Vagina (tissue), 2 donors: Measurements from ENCODE around the gene WDR4.
"Not testable (repeated sequence)": the region's sequence is repeated elsewhere in the genome, so short reads cannot be mapped to it uniquely, and the experiment has no call there.

Source experiments
- POLR2AphosphoS5 ChIP-seq, 2 donors: sonication (generic); formaldehyde crosslinking; IDR thresholded peaks; one replicate each; pipeline ENCODE4 v1.9.0; 2017; ENCODE audit warnings: antibody characterized with exemption in 2 of 2, mild to moderate bottlenecking in 2 of 2, low read depth in 1 of 2; ENCODE audit not compliant: insufficient read depth in 1 of 2
- TF ChIP-seq, protein P1 (sequence below), 3 experiments: fragments of 450-650 bp in 2 of 3; fragments of 200-600 bp in 1 of 3; sonication (generic) in 1 of 3; IDR thresholded peaks; one replicate each; pipeline ENCODE4 v1.5.1; 2017 to 2019; ENCODE audit warnings: antibody characterized with exemption in 3 of 3, mild to moderate bottlenecking in 2 of 3, moderate library complexity in 2 of 3

DNA sequence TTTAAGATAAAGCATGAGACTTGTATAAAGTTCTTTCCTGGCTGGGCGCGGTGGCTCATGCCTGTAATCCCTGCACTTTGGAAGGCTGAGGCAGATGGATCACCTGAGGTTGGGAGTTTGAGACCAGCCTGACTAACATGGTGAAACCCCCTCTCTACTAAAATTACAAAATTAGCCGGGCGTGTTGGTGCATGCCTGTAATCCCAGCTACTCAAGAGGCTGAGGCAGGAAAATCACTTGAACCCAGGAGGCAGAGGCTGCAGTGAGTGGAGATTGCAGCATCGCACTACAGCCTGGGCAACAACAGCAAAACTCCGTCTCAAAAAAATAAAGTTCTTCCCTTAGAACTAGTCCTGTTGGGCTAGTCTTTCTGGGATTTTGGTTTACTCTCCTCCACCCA is 32.6 kb upstream of the WDR4 start:
- TF ChIP-seq, protein P1, sequence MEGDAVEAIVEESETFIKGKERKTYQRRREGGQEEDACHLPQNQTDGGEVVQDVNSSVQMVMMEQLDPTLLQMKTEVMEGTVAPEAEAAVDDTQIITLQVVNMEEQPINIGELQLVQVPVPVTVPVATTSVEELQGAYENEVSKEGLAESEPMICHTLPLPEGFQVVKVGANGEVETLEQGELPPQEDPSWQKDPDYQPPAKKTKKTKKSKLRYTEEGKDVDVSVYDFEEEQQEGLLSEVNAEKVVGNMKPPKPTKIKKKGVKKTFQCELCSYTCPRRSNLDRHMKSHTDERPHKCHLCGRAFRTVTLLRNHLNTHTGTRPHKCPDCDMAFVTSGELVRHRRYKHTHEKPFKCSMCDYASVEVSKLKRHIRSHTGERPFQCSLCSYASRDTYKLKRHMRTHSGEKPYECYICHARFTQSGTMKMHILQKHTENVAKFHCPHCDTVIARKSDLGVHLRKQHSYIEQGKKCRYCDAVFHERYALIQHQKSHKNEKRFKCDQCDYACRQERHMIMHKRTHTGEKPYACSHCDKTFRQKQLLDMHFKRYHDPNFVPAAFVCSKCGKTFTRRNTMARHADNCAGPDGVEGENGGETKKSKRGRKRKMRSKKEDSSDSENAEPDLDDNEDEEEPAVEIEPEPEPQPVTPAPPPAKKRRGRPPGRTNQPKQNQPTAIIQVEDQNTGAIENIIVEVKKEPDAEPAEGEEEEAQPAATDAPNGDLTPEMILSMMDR (IDR thresholded peaks at IDR 0.05): not testable (repeated sequence)
- TF ChIP-seq POLR2AphosphoS5 (IDR thresholded peaks at IDR 0.05; ENCODE audit: insufficient read depth in 1 of 2, low read depth in 1 of 2): not testable (repeated sequence)
